ENCODE measurements around the gene B4GALT2.

The B4GALT2 gene

DNA sequence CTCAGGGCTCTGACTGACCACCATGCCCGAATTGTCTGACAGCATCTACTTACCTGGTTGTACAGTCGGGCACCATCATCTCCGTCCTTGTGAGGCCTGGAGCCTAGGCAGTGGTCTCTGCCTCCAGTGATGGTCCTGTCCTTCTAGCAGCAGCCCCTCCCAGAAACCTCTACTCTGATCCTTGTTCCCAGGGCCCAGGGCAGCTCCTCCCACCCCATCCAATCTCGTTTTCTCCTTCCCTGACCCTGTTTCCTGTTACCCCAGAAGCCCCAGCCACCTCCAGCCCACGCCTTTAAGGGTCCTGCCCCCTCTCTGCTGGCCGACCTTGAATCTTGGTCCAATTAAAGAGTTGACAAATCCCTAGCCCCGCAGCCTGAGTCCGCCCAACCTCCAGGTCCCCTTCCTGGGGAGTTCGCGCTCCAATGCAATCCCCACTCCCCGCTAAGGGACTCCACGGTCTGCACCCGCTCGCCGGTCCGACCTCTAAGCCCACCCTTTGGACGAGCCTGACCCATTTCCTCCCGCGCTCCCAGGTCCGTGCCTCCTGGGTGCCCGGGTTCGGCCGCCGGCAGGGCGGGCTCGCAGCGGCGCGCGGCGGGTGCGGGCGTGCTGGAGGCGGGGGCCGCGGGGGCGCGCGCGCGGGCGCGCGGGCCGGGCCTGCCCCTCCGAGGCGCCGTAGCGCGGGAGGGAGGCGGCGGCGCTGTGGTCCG is at the start of gene B4GALT2:
Gene B4GALT2 (plus strand): TSS at position 660 of the 710 bp plus-strand sequence. CDS start 1,951 bp downstream, outside the sequence.
- peak in 1 of 3 experiments; percentile 47 for DNase-seq (ENCODE audit: low read depth in 3 of 3)

DNA sequence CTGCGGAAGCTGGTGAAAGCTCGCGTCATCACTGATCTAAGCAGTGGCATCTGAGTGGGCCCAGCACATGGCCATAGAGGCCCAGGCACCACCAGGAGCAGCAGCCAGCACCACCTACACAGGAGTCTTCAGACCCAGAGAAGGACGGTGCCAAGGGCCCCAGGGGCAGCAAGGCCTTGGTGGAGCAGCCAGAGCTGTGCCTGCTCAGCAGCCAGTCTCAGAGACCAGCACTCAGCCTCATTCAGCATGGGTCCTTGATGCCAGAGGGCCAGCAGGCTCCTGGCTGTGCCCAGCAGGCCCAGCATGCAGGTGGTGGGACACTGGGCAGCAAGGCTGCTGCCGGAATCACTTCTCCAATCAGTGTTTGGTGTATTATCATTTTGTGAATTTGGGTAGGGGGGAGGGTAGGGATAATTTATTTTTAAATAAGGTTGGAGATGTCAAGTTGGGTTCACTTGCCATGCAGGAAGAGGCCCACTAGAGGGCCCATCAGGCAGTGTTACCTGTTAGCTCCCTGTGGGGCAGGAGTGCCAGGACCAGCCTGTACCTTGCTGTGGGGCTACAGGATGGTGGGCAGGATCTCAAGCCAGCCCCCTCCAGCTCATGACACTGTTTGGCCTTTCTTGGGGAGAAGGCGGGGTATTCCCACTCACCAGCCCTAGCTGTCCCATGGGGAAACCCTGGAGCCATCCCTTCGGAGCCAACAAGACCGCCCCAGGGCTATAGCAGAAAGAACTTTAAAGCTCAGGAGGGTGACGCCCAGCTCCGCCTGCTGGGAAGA is 48.7 kb upstream of the B4GALT2 start:
- DNase-seq (ENCODE audit: low read depth in 3 of 3): no peak

DNA sequence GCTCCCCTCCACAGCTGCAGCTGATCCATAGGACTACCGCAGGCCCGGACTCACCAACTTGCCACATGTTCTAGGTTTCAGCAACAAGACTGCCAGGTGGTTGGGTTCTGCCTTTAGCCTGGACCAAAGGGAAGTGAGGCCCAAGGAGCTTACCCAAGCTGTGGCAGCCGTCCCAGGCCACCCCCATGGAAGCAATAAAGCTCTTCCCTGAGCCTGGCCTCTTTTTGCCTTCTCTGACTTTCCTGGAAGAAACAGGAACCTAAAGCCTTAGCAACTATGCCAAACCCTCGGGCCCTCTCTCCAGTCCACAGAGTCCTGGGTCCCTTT is 48.1 kb upstream of the B4GALT2 start:
- DNase-seq (ENCODE audit: low read depth in 3 of 3): no peak

DNA sequence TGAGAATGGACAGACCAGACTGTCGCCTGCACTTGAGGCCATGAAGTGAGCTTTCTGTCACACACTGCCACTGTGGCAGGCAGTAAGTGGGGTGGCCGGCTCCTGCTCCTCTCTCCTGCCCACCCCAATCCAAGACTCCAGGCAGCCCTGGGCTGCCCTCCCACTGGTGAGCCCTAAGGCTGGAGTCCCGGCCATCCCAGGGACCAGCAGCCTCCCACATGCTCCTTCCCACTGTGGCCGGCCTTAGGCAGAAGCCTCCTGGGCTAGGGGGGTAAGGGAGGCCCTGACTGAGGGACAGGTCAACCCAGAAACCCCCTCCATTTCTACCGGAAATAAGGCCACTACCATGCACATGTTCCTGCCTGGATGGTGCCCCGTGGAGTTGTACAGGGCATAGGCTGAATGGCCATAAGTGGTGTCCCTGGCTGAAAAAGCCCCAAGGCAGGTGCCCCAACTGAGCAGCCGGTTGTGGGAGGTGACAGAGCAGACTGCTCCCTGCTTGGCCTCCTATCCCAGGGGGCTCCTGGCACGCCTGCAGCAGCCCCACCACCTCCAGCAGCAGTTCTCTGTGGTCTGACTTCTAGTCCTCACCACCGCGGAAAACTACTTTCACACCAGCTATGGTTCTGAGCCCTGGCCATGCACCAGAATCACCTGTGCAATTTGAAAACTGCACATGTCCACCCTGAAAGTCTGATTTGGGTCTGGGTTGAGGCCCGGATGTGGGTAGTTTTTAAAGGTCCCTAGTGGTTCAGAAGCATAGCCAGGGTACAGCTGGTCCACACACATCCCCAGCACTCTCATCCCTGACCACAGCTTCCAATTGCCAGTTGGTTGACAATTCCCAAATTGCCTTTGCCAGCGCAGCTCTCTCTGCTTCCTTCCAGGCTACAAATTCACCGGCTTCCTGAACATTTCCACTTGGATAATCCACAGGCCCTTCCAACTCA is 47.0 kb upstream of the B4GALT2 start:
- no peak for DNase-seq (ENCODE audit: low read depth in 3 of 3)

DNA sequence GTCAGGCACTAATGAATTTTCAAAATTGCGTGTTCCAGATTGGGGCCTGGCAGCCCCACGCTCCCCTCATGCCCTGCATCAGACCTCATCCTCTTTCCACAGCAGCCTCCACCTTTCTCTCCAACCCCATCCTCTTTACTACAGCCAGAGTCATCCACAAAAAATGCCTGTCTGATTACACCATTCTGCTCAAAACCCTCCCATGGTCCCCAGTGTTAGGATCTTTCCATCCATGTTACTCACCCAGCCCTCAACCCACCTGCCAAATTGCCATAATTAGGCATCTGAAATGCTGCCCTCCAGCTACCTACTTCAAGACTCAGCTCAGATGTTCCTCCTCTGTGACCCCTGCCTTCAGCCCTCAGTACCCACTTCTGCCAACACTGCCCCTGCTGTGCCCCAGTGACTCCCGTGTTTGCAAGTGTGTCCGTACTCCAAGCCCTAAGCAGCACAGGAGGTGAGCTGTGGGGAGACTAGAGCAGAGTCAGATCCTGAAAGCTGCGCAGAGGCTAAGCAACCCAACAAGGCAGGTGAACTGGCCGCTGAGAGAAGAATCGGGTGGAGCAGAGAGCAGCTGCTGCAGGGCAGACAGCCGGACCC is 46.1 kb upstream of the B4GALT2 start:
- no peak for DNase-seq (ENCODE audit: low read depth in 3 of 3)

DNA sequence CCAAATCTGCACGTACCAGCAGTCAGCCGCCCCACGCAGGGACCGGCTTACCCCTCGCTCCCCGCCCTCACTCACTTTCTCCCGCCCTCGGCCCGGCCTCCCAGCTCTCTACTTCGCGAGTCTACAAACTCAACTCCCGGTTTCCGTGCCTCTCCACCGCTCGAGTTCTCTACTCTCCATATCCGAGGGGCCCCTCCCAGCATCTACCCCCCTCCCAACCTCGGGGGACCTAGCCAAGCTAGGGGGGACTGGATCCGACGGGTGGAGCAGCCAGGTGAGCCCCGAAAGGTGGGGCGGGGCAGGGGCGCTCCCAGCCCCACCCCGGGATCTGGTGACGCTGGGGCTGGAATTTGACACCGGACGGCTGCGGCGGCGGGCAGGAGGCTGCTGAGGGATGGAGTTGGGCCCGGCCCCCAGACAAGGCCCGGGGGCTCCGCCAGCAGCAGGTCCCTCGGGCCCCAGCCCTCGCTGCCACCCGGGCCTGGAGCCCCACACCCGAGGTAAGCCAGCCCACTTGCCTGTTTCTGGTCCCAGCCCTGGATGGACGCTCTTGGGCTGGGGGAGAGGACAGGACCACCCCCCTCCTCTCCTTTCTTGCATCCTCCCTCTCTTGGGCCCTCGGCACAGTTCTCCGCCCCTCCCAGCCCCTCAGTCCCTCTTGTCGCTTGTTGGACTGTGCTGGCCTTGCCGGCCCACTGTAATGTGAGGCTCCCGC is 45.5 kb upstream of the B4GALT2 start, which contains the start of gene ARTN:
Gene ARTN (plus strand): TSS at position 416 of the 715 bp plus-strand sequence. CDS start 1,856 bp downstream, outside the sequence.
- DNase-seq (ENCODE audit: low read depth in 3 of 3): no peak

- DNase-seq (ENCODE audit: low read depth in 3 of 3): peak in 1 of 3 experiments; percentile 56
Measured at GRCh38 chr1:43934101-43934985, 44.7 kb upstream of the B4GALT2 start.

DNA sequence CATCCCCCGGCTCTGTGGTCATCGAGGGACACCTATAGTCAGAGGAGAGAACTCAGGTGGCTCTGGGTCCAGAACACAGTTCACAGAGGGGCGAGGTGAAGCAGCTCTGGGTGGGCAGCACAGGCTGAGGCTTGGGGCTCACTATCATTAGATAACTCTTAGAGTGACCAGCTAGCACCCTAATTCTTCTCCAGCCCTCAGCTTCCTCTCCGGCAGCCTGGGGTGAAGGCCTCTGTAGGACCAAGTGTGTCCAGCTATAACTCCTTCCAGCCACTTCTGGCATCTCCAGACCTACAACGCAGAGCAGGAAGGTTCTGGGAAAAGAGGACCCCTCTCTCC is 44.1 kb upstream of the B4GALT2 start:
- no peak for DNase-seq (ENCODE audit: low read depth in 3 of 3)

- no peak for DNase-seq (ENCODE audit: low read depth in 3 of 3)
Measured at GRCh38 chr1:43935711-43936427, 43.1 kb upstream of the B4GALT2 start.

DNA sequence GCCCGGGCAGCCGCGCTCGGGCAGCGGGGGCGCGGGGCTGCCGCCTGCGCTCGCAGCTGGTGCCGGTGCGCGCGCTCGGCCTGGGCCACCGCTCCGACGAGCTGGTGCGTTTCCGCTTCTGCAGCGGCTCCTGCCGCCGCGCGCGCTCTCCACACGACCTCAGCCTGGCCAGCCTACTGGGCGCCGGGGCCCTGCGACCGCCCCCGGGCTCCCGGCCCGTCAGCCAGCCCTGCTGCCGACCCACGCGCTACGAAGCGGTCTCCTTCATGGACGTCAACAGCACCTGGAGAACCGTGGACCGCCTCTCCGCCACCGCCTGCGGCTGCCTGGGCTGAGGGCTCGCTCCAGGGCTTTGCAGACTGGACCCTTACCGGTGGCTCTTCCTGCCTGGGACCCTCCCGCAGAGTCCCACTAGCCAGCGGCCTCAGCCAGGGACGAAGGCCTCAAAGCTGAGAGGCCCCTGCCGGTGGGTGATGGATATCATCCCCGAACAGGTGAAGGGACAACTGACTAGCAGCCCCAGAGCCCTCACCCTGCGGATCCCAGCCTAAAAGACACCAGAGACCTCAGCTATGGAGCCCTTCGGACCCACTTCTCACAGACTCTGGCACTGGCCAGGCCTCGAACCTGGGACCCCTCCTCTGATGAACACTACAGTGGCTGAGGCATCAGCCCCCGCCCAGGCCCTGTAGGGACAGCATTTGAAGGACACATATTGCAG is 42.4 kb upstream of the B4GALT2 start:
- peak in 1 of 3 experiments; percentile 26 for DNase-seq (ENCODE audit: low read depth in 3 of 3)

GRCh38 chr1:43937179-43937865 is 41.7 kb upstream of the B4GALT2 start:
- DNase-seq (ENCODE audit: low read depth in 3 of 3): no peak

DNA sequence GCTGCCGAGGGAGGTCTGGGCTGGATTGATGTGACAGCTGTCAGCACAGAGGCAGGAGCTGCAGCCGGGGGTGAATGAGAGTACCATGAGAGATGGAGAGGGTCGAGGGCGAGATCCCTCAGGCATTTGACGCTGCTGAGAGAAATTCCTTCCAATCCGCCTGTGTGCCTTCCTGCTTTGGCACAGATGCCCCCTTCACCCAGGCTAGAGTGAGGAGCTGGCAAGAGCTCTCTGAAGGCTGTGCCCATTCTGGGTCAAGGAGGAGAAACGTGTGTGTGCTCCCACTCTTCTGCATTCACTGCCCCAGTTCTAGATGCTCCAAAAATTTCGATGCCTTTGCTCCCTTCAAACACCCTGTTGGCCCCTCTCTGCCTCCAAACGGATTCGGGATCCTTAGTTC is 40.6 kb upstream of the B4GALT2 start:
- no peak for DNase-seq (ENCODE audit: low read depth in 3 of 3)

DNA sequence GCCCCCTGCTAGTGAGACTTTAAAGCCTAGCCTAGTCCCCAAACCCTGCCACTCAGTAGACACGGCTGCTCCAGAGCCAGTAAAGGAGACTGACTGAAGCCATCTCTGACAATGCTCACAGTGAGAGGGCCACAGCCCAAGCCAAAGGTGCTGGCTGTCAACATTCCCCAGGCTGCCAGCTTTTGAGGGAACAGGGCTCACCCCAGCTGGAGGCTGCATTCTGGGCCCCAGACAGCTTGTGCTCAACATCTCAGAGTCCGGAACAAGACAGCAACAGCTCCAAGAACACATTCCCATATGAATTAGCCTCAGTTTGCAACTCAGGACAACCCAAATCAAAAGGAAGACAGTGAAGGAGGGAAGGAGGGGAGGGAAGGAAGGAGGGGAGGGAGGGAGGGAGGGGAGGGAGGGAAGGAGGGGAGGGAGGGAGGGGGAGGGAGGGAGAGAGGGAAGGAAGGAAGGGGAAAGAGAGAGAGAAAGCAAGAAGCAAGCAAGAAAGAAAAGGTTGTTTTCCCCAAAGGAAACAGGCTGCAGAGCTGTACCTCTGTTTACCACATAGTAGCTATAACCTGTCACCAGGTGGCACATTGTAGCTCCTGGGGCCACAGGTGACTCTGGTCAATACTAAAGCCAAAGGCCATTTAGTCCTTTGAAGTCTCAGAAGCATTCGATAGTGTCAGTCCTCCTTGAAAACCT is 40.0 kb upstream of the B4GALT2 start:
- no peak for DNase-seq (ENCODE audit: low read depth in 3 of 3)

DNA sequence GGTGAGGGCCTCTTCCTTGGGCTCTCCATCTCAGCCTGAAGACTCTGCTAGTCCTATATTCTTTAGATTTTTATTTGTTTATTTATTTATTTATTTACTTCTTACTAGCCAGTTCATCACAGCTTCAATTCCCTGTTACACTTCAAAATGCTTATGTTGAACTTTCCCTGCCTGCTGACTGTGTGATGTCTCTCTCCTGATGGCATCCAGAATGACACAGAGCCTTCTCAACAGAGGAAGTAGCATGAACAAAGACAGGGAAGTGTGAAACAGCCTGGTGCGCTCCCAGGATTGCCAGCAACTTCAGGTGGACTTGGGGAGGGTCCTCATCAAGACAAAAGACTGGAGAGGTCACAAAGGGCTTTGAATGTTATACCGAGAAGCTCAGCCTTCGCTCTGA is 36.6 kb upstream of the B4GALT2 start:
- DNase-seq (ENCODE audit: low read depth in 3 of 3): no peak

- no peak for DNase-seq (ENCODE audit: low read depth in 3 of 3)
Measured at GRCh38 chr1:43944860-43945259, 34.1 kb upstream of the B4GALT2 start.

DNA sequence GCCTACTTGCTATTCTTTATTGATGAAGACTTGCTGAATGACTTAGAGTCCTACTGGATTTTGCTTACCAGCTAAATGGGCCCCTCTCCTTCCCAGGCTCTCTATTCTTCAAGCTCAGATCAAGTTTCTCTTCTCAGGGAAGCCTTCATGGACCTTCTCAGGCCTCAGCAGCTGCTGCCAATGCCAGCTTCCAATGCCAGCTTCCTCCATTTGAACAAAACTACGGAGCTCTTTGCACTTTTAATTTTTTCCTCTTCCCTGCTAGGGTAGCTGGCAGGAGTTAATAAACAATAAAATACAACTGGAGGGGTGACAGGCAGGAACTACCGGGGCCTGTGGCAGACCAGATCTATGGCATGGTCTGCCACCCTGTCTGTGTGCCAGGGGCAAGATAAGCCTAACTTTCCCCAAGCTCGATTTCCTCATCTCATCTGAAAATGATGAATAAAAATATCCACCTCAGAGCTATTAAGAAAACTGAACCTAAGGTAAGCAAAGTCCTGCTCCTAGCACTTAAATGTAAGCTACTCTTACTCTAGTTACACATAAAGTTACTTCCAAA is 33.3 kb upstream of the B4GALT2 start:
- DNase-seq (ENCODE audit: low read depth in 3 of 3): no peak

Data from stimulated activated CD4-positive, alpha-beta T cell treated with anti-CD3 and anti-CD28 coated beads, TNF-alpha, amount 100 ng/mL, for 24 hours (primary cell).